Measurements from ENCODE around the gene ABCB8. TPM values are rescaled to one million over a fixed set of nuclear protein-coding genes. Genes with fewer than 3 reads are reported as not detected.
A peak's percentile ranks its signal among the peaks of the same experiment; 100 is the strongest.

ABCB8 gene
- polyA plus RNA-seq, 1 donor (not counting 4 experiments of a cell fraction or from before 2014, with no cell fraction given) = 15.5 TPM

GRCh38 chr7:151012031-151012692, 16.1 kb upstream of the ABCB8 start:
- H3K9me1 ChIP-seq (ENCODE audit: control insufficient read depth, extremely low read depth, insufficient read depth, low read length) = no peaks in the 10 kb centered on the region
- no peak overlapping the region for H3K27ac ChIP-seq (ENCODE audit: control insufficient read depth, insufficient read depth, low read length)

GRCh38 chr7:151012911-151013347, 15.3 kb upstream of the ABCB8 start:
- H3K27ac ChIP-seq (ENCODE audit: control insufficient read depth, insufficient read depth, low read length) = no peak overlapping the region
- DNase-seq (ENCODE audit: low read depth, low spot score) = no peak
- H3K9me1 ChIP-seq (ENCODE audit: control insufficient read depth, extremely low read depth, insufficient read depth, low read length) = no peaks in the 10 kb centered on the region
- FAIRE-seq = no peak
- H3K36me3 ChIP-seq (ENCODE audit: control insufficient read depth in 2 of 2, extremely low read depth in 1 of 2, insufficient read depth in 2 of 2, low read length in 2 of 2) = no peaks in the 10 kb centered on the region
- peak overlapping the region; percentile 37 for H3K4me2 ChIP-seq (ENCODE audit: control insufficient read depth, extremely low read depth, insufficient read depth, low read depth, low read length)
- H3K4me1 ChIP-seq (ENCODE audit: control insufficient read depth, extremely low read depth, insufficient read depth, low read length) = peaks cover 12% of the 10 kb centered on the region
- no peaks in the 10 kb centered on the region for H3K9me3 ChIP-seq (ENCODE audit: control insufficient read depth, low read depth, low read length)
- H3K79me2 ChIP-seq (ENCODE audit: control insufficient read depth, insufficient read depth, low read length) = no peaks in the 10 kb centered on the region
- H4K20me1 ChIP-seq (ENCODE audit: control insufficient read depth, extremely low read depth, insufficient read depth, low read length) = no peaks in the 10 kb centered on the region
- peaks cover 43% of the 10 kb centered on the region for H3K27me3 ChIP-seq (ENCODE audit: control insufficient read depth, extremely low read depth, insufficient read depth, low read length)
- no peak overlapping the region for H2AFZ ChIP-seq (ENCODE audit: control insufficient read depth, low read length)
- H3K9ac ChIP-seq (ENCODE audit: control insufficient read depth, extremely low read depth, insufficient read depth, low read length) = no peak overlapping the region
- no peak overlapping the region for H3K4me3 ChIP-seq (ENCODE audit: control insufficient read depth in 2 of 3, extremely low read depth in 1 of 3, insufficient read depth in 2 of 3, low read depth in 1 of 3, low read length in 3 of 3)
- TF ChIP-seq EZH2 (IDR thresholded peaks at IDR 0.05; ENCODE audit: low read length) (no peak), CTCF (optimal IDR thresholded peaks at IDR 0.05 in 1 of 3, IDR thresholded peaks at IDR 0.05 in 1 of 3, conservative IDR thresholded peaks at IDR 0.05 in 1 of 3; ENCODE audit: extremely low read depth in 1 of 3, insufficient read depth in 2 of 3, low read length in 3 of 3) (peak; percentile 67 to 69 (median 67))
- dilution Hi-C loops (cut with MboI; ENCODE audit: extremely low pct_ligation_motif_present, low sequenced_read_pairs) = no loop called here

More at GRCh38 chr7:151012031-151012692, 16.1 kb upstream of the ABCB8 start:
- Histone ChIP-seq H3K27me3 (ENCODE audit: control insufficient read depth, extremely low read depth, insufficient read depth, low read length) (peaks cover 36% of the 10 kb centered on the region), H3K79me2 (ENCODE audit: control insufficient read depth, insufficient read depth, low read length) (no peaks in the 10 kb centered on the region), H4K20me1 (ENCODE audit: control insufficient read depth, extremely low read depth, insufficient read depth, low read length) (no peaks in the 10 kb centered on the region), H3K9me3 (ENCODE audit: control insufficient read depth, low read depth, low read length) (no peaks in the 10 kb centered on the region), H3K4me2 (ENCODE audit: control insufficient read depth, extremely low read depth, insufficient read depth, low read depth, low read length) (no peak overlapping the region), H3K9ac (ENCODE audit: control insufficient read depth, extremely low read depth, insufficient read depth, low read length) (no peak overlapping the region), H2AFZ (ENCODE audit: control insufficient read depth, low read length) (no peak overlapping the region), H3K36me3 (ENCODE audit: control insufficient read depth in 2 of 2, extremely low read depth in 1 of 2, insufficient read depth in 2 of 2, low read length in 2 of 2) (no peaks in the 10 kb centered on the region), H3K4me1 (ENCODE audit: control insufficient read depth, extremely low read depth, insufficient read depth, low read length) (peaks cover 12% of the 10 kb centered on the region), H3K4me3 (ENCODE audit: control insufficient read depth in 2 of 3, extremely low read depth in 1 of 3, insufficient read depth in 2 of 3, low read depth in 1 of 3, low read length in 3 of 3) (no peak overlapping the region)
- FAIRE-seq (no peak), DNase-seq (ENCODE audit: low read depth, low spot score) (no peak)
- dilution Hi-C loops (cut with MboI; ENCODE audit: extremely low pct_ligation_motif_present, low sequenced_read_pairs) = no loop called here
- TF ChIP-seq CTCF (optimal IDR thresholded peaks at IDR 0.05 in 1 of 3, IDR thresholded peaks at IDR 0.05 in 1 of 3, conservative IDR thresholded peaks at IDR 0.05 in 1 of 3; ENCODE audit: extremely low read depth in 1 of 3, insufficient read depth in 2 of 3, low read length in 3 of 3) = no peak

Measured in keratinocyte (primary cell).